Natural killer cell (primary cell): Measurements from ENCODE around the gene KRTAP10-11. TPM values are rescaled to one million over a fixed set of nuclear protein-coding genes. Genes with fewer than 3 reads are reported as not detected.
A peak's percentile ranks its signal among the peaks of the same experiment; 100 is the strongest.
"Not testable (repeated sequence)": the region's sequence is repeated elsewhere in the genome, so short reads cannot be mapped to it uniquely, and the experiment has no call there.

ENCODE experiments used
- ATAC-seq, 3 donors: fragments of 150-1000 bp in 2 of 3; fragments of 200-7000 bp in 1 of 3; cut with Tn5 transposase; 1 replicate in 1 of 3; 2 replicates in 2 of 3; pipeline ENCODE4 v1.10.0; 2021; ENCODE audit warnings: mild to moderate bottlenecking in 2 of 3, moderate library complexity in 2 of 3
- DNase-seq, 2 donors: peaks; one replicate each; pipeline versions ENCODE4 v3.0.0 to v3.0.0-alpha.2; 2013 to 2021; ENCODE audit warnings: mixed read lengths in 1 of 2
- H3K27ac ChIP-seq: one replicate; pipeline ENCODE4 v1.5.1; 2013; ENCODE audit warnings: mild to moderate bottlenecking, low read length
- H3K27me3 ChIP-seq: one replicate; pipeline ENCODE4 v1.6.1; 2013; ENCODE audit warnings: low read length; ENCODE audit not compliant: control insufficient read depth, insufficient read depth
- H3K36me3 ChIP-seq: one replicate; pipeline ENCODE4 v1.6.1; 2013; ENCODE audit warnings: low read length; ENCODE audit not compliant: control insufficient read depth, insufficient read depth
- H3K4me1 ChIP-seq: one replicate; pipeline ENCODE4 v1.6.1; 2013; ENCODE audit warnings: low read length; ENCODE audit not compliant: control insufficient read depth, insufficient read depth
- H3K4me3 ChIP-seq: one replicate; pipeline ENCODE4 v1.5.1; 2013; ENCODE audit warnings: low read length
- H3K9me3 ChIP-seq: one replicate; pipeline ENCODE4 v1.6.1; 2013; ENCODE audit warnings: low read length; ENCODE audit not compliant: control insufficient read depth, insufficient read depth
- H3K27ac Mint-ChIP-seq, 2 donors: one replicate each; pipeline ENCODE4 v1.8.0; 2022; ENCODE audit warnings: mild to moderate bottlenecking in 2 of 2, mixed read lengths in 2 of 2, moderate library complexity in 1 of 2
- H3K27me3 Mint-ChIP-seq, 2 donors: one replicate each; pipeline ENCODE4 v1.8.0; 2022; ENCODE audit warnings: low read depth in 2 of 2, mixed read lengths in 2 of 2
- H3K36me3 Mint-ChIP-seq: one replicate; pipeline ENCODE4 v1.8.0; 2022; ENCODE audit warnings: mixed read lengths
- H3K4me1 Mint-ChIP-seq, 2 donors: one replicate each; pipeline ENCODE4 v1.8.0; 2022; ENCODE audit warnings: mixed read lengths in 2 of 2
- H3K4me3 Mint-ChIP-seq: one replicate; pipeline ENCODE4 v1.8.0; 2022; ENCODE audit warnings: mild to moderate bottlenecking, moderate library complexity, mixed read lengths
- H3K9me3 Mint-ChIP-seq, 2 donors: one replicate each; pipeline ENCODE4 v1.8.0; 2022; ENCODE audit warnings: mixed read lengths in 2 of 2
- CTCF ChIP-seq: fragments of 200-600 bp; IDR thresholded peaks from one replicate; pipeline ENCODE4 v1.8.0; 2022; ENCODE audit warnings: antibody characterized with exemption
- WGBS: methylation state at CpG from one replicate; pipeline ENCODE4 v1.1.7; 2013; ENCODE audit warnings: missing lambda C conversion rate; ENCODE audit not compliant: insufficient coverage; 5-methylcytosine and 5-hydroxymethylcytosine counted together
- intact Hi-C: fragments of 100-400 bp; cut with micrococcal nuclease; formaldehyde crosslinking; loops from one replicate; pipeline ENCODE4 v1.14.2; 2022
- total RNA-seq, 4 donors: library from RNA; stranded (reverse); fragments of 120-200 nt in 1 of 4; gene quantifications; one replicate each; pipeline versions ENCODE4 v1.2.3 to v1.2.4, GENCODE V29; 2013 to 2022

KRTAP10-11 gene
- total RNA-seq, 3 donors from 2014 or later (not counting 1 experiment from before 2014, with no cell fraction given), result not detected

DNA sequence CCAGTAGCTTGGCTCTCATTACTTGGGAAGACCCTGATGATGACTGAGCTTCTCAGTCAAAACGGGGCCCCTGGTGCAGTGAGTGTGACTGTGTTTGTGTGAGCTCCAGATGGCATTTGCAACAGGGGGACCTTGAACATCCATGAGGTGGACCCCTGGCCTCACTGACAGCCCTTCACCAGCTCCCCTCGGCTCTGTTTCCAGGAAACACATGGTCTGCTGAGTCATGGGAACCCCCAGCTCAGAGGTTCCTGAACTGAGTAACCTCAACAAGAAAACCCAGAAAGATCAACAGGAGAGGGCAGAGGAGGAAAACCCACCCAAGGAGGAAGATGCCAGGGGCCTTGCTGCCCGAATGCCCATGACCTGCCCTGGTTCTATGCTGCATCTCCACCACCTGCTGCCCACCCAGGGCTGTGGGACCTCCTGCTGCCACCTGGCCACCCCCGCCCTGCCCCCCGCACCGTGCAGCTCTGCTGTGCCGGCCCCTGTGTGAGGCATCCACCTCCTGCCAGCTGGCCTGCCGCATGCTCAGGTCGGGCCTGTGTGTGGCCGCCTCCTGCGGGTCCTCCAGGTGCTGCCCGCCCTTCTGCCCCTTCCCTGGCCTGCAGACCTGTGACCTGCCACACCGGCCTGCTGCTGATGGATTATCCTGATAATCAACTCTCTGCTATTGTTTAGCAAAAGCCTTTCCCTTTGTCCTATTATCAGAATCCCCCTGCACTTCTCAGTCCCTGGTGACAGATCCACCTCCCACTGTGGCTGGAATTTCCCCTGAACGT lies 40.0 kb downstream of the KRTAP10-11 start:
- ATAC-seq (no peak), DNase-seq (no peak)
- intact Hi-C loops, result no loop called here
- peaks cover 7 to 13% of the 10 kb centered on the region in 2 donors for H3K4me1 Mint-ChIP-seq
- no peak for TF ChIP-seq CTCF
- no peak overlapping the region for H3K4me3 Mint-ChIP-seq
- peaks cover 20 to 54% of the 10 kb centered on the region in 2 donors for H3K27me3 Mint-ChIP-seq
- H3K36me3 Mint-ChIP-seq, result no peaks in the 10 kb centered on the region
- no peaks in the 10 kb centered on the region for H3K27me3 ChIP-seq
- H3K4me1 ChIP-seq, result no peaks in the 10 kb centered on the region
- no peaks in the 10 kb centered on the region for H3K9me3 ChIP-seq
- H3K36me3 ChIP-seq, result no peaks in the 10 kb centered on the region
- no peaks in the 10 kb centered on the region for H3K9me3 Mint-ChIP-seq
- H3K27ac Mint-ChIP-seq, result peak overlapping the region in 1 of 2 donors; percentile 53
- 44% methylated on average over 14 of the region's 14 CpGs for WGBS
- no peak overlapping the region for H3K27ac ChIP-seq
- H3K4me3 ChIP-seq, result no peak overlapping the region

DNA sequence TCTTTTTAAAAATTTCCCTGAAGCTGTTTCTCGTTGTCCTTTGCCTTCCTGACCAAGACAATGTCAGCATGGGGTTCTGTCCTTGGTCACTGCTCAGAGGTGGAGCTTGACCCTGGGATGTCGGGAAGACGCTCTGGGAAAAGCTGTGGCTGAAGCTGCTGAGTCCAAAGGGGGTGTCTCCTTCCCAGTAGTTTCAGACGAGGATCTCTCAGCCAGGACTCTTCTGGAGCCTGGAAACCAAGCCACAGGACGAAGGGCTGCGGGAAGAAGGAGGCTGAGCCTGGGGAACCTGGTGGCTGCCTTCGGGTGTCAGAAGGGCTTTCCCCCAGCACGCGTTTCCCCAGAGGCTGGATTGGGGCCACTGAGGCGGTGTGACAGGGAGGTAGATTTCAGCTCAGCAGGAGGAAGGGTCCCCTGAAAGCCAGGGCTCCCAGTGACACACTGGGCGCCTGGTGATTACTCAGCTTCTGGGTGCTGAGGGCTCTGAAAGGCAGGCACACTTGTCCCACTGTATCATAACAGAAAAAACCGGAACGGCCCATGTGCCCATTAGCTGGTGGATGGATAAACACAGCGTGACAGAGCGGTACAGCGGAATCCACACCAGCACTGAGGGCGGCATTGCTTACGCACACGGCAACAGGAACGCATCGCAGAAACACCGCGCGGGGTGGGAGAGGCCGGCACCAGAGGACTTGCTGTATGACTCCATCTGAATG lies 40.8 kb downstream of the KRTAP10-11 start:
- Histone ChIP-seq H3K9me3 (no peaks in the 10 kb centered on the region), H3K4me1 (no peaks in the 10 kb centered on the region), H3K27ac (no peak overlapping the region), H3K36me3 (no peaks in the 10 kb centered on the region), H3K4me3 (no peak overlapping the region), H3K27me3 (no peaks in the 10 kb centered on the region)
- Mint-ChIP-seq H3K9me3 (no peaks in the 10 kb centered on the region), H3K4me1 (peaks cover 7 to 13% of the 10 kb centered on the region in 2 donors), H3K27ac (peak overlapping the region in 1 of 2 donors; percentile 53), H3K27me3 (peaks cover 17 to 54% of the 10 kb centered on the region in 2 donors), H3K4me3 (no peak overlapping the region), H3K36me3 (no peaks in the 10 kb centered on the region)
- DNase-seq, result no peak
- no peak for ATAC-seq
- intact Hi-C loops, result no loop called here
- WGBS, result 89% methylated on average over 25 of the region's 25 CpGs
- no peak for TF ChIP-seq CTCF

GRCh38 chr21:44687671-44688070 lies 41.5 kb downstream of the KRTAP10-11 start:
- Histone ChIP-seq H3K4me1 (no peaks in the 10 kb centered on the region), H3K4me3 (no peak overlapping the region), H3K27ac (no peak overlapping the region), H3K36me3 (no peaks in the 10 kb centered on the region), H3K9me3 (no peaks in the 10 kb centered on the region), H3K27me3 (no peaks in the 10 kb centered on the region)
- peaks cover 0 to 4% of the 10 kb centered on the region in 2 donors for H3K9me3 Mint-ChIP-seq
- no peak overlapping the region for H3K4me3 Mint-ChIP-seq
- peaks cover 7 to 13% of the 10 kb centered on the region in 2 donors for H3K4me1 Mint-ChIP-seq
- intact Hi-C loops, result no loop called here
- ATAC-seq (no peak), DNase-seq (no peak)
- H3K36me3 Mint-ChIP-seq, result peaks cover 6% of the 10 kb centered on the region
- peaks cover 20 to 54% of the 10 kb centered on the region in 2 donors for H3K27me3 Mint-ChIP-seq
- no peak overlapping the region for H3K27ac Mint-ChIP-seq
- TF ChIP-seq CTCF, result no peak
- WGBS, result 89% methylated on average over 11 of the region's 11 CpGs

- H3K4me1 ChIP-seq, H3K9me3 ChIP-seq, H3K9me3 Mint-ChIP-seq, H3K4me3 ChIP-seq, H3K4me3 Mint-ChIP-seq, intact Hi-C loops, H3K27me3 ChIP-seq, H3K36me3 ChIP-seq, H3K27ac ChIP-seq, H3K4me1 Mint-ChIP-seq, H3K27ac Mint-ChIP-seq, ATAC-seq, DNase-seq: not testable (repeated sequence)
- Mint-ChIP-seq H3K27me3 (peaks cover 23 to 62% of the 10 kb centered on the region in 2 donors), H3K36me3 (peaks cover 12% of the 10 kb centered on the region)
- WGBS, result 97% methylated on average over 3 of the region's 3 CpGs
These were observed 43.5 kb downstream of the KRTAP10-11 start for GRCh38 chr21:44689740-44690139.
